Right lobe of liver (tissue), 6 donors: ENCODE data around the gene UGP2. TPM values are rescaled to one million over a fixed set of nuclear protein-coding genes. Genes with fewer than 3 reads are reported as not detected.
A peak's percentile ranks its signal among the peaks of the same experiment; 100 is the strongest.
"Not testable (repeated sequence)": the region's sequence is repeated elsewhere in the genome, so short reads cannot be mapped to it uniquely, and the experiment has no call there.

Source experiments
- ATAC-seq, 4 donors: fragments of 200-7000 bp; cut with Tn5 transposase; one replicate each; pipeline ENCODE4 v1.9.1; 2020; ENCODE audit warnings: mild to moderate bottlenecking in 4 of 4, moderate library complexity in 4 of 4
- DNase-seq, 3 donors: peaks; one replicate each; pipeline ENCODE4 v3.0.0-alpha.2; 2020
- H3K27ac ChIP-seq, 3 donors: fragments of 200-600 bp; one replicate each; pipeline ENCODE4 v1.8.0; 2022
- H3K27me3 ChIP-seq, 2 donors: fragments of 200-600 bp; one replicate each; pipeline ENCODE4 v1.8.0; 2022
- H3K36me3 ChIP-seq, 4 donors: fragments of 200-600 bp; sonication (generic) in 1 of 4; one replicate each; pipeline versions ENCODE4 v1.5.1 to v1.8.0; 2017 to 2022; ENCODE audit warnings: control low read depth in 1 of 4
- H3K4me1 ChIP-seq, 4 donors: fragments of 200-600 bp; sonication (generic) in 1 of 4; one replicate each; pipeline versions ENCODE4 v1.5.1 to v1.8.0; 2017 to 2022; ENCODE audit warnings: control low read depth in 1 of 4
- H3K4me3 ChIP-seq, 3 donors: fragments of 200-600 bp; one replicate each; pipeline ENCODE4 v1.8.0; 2022
- H3K9me3 ChIP-seq, 4 donors: fragments of 200-600 bp; sonication (generic) in 1 of 4; one replicate each; pipeline versions ENCODE4 v1.5.1 to v1.8.0; 2017 to 2022; ENCODE audit warnings: control low read depth in 1 of 4
- POLR2A ChIP-seq: fragments of 450-650 bp; IDR thresholded peaks from one replicate; pipeline ENCODE4 v1.6.1; 2017; ENCODE audit warnings: antibody characterized with exemption, mild to moderate bottlenecking
- WGBS: methylation state at CpG from one replicate; pipeline ENCODE4 v1.1.6; 2018; ENCODE audit warnings: low coverage, low lambda C conversion rate; ENCODE audit not compliant: insufficient coverage; ENCODE audit errors: missing lambda C conversion rate; 5-methylcytosine and 5-hydroxymethylcytosine counted together
- intact Hi-C, 2 donors: fragments of 100-400 bp; cut with DNase I; formaldehyde crosslinking; loops; one replicate each; pipeline versions ENCODE4 v1.11.2 to v1.14.1; 2022
- total RNA-seq, 6 experiments: library from RNA; depleted of rRNA in 2 of 6; stranded (reverse); fragments of >200 nt in 2 of 6; fragmentation: NEBNext Ultra II Directional in 3 of 6; extraction: Animal tissue kit (Norgen Biotek cat#: 25700) in 3 of 6; gene quantifications; one replicate each; pipeline versions ENCODE4 v1.1.0 to v1.2.4, GENCODE V29; 2016 to 2023
- TF ChIP-seq, protein P1 (sequence below), 4 donors: fragments of 200-600 bp in 3 of 4; fragments of 450-650 bp in 1 of 4; IDR thresholded peaks; one replicate each; pipeline versions ENCODE4 v1.5.1 to v1.8.0; 2016 to 2022; ENCODE audit warnings: antibody characterized with exemption in 4 of 4, mild to moderate bottlenecking in 2 of 4
- donor health status: DM: no; HTN: yes; CAD: no.
- donor health status: DM: no; HTN: no; CAD: no.
- donor health status: DM: no; HTN: no; CAD: no.
- donor health status: DM: no; HTN: yes; CAD: no.
- donor health status: DM: no; HTN: yes; CAD: no.

UGP2 gene
- total RNA-seq, 6 experiments from 2014 or later, result 276 to 691 (median 425) TPM

DNA sequence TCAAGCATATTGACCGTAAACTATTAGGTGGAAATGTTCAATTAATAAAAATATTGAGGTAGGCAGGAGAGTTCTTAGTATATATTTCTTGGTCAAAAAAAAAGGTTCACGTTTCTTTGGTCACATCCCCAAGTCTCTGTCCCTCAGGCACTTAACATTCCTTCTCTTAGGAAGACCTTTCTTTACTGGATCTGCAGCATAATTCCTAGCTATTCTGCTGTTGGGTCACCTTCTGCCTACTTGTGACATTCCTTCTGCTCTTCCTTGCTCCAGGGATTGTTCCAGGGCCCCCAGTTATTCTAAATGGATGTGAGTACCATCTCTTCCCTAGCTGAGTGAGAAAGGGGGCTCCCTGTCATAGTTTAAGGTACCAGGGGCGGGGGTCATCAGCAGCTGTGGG is 4.2 kb downstream of the UGP2 start:
- ATAC-seq (no peak), DNase-seq (no peak)
- intact Hi-C loops, result no loop called here
- Histone ChIP-seq H3K27ac (peak overlapping the region in 2 of 3 donors; percentile 5 to 6), H3K4me3 (peak overlapping the region in 2 of 3 donors; percentile 89 to 97), H3K9me3 (no peaks in the 10 kb centered on the region), H3K27me3 (no peaks in the 10 kb centered on the region), H3K36me3 (peaks cover 0 to 2% (median 0%) of the 10 kb centered on the region in 4 donors), H3K4me1 (peaks cover 0 to 57% (median 7%) of the 10 kb centered on the region in 4 donors)
- TF ChIP-seq, protein P1, sequence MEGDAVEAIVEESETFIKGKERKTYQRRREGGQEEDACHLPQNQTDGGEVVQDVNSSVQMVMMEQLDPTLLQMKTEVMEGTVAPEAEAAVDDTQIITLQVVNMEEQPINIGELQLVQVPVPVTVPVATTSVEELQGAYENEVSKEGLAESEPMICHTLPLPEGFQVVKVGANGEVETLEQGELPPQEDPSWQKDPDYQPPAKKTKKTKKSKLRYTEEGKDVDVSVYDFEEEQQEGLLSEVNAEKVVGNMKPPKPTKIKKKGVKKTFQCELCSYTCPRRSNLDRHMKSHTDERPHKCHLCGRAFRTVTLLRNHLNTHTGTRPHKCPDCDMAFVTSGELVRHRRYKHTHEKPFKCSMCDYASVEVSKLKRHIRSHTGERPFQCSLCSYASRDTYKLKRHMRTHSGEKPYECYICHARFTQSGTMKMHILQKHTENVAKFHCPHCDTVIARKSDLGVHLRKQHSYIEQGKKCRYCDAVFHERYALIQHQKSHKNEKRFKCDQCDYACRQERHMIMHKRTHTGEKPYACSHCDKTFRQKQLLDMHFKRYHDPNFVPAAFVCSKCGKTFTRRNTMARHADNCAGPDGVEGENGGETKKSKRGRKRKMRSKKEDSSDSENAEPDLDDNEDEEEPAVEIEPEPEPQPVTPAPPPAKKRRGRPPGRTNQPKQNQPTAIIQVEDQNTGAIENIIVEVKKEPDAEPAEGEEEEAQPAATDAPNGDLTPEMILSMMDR (IDR thresholded peaks at IDR 0.05), result no peak
- TF ChIP-seq POLR2A, result no peak
- WGBS, result 30% methylated on average over 3 of the region's 3 CpGs

DNA sequence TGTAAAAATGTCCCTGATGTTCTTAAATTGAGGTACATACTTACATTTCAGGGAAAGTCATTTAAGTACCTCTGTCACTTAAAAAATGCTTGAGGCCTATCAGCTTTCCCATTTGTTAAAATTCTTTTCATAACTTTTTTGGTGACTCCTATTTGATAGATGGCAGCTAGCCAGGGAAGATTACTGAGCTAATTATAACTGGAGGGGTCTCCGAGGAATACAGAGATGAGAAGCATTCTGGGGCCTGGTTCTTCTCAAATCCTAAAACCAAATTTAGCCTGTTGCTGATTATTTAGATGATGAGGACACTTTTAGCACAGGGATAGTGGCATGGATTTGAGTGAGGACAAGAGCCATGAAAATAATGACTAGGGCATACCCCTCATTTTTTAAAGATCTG is 4.8 kb downstream of the UGP2 start:
- no peaks in the 10 kb centered on the region for H3K9me3 ChIP-seq
- H3K4me3 ChIP-seq, result peak overlapping the region in 2 of 3 donors; percentile 1 to 24
- H3K36me3 ChIP-seq, result peaks cover 0 to 2% (median 0%) of the 10 kb centered on the region in 4 donors
- intact Hi-C loops, result no loop called here
- DNase-seq, result no peak
- H3K27me3 ChIP-seq, result no peaks in the 10 kb centered on the region
- ATAC-seq, result no peak
- no peak for TF ChIP-seq POLR2A
- TF ChIP-seq, protein P1 (IDR thresholded peaks at IDR 0.05), result no peak
- H3K4me1 ChIP-seq, result peaks cover 0 to 62% (median 10%) of the 10 kb centered on the region in 4 donors
- peak overlapping the region in 1 of 3 donors; percentile 6 for H3K27ac ChIP-seq
- WGBS, result 12% methylated on average over 1 of the region's 1 CpG

DNA sequence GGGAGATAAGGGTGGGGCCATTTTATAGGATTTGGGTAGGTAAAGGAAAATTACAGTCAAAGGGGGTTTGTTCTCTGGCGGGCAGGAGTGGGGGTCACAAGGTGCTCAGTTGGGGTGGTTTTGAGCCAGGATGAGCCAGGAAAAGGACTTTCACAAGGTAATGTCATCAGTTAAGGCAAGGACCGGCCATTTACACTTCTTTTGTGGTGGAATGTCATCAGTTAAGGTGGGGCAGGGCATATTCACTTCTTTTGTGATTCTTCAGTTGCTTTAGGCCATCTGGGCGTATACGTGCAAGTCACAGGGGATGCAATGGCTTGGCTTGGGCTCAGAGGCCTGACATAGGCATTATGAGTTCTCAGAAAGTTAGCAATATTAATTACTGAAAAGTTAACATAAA is 5.9 kb downstream of the UGP2 start:
- H3K9me3 ChIP-seq, H3K36me3 ChIP-seq, H3K27ac ChIP-seq, H3K27me3 ChIP-seq, H3K4me3 ChIP-seq, ATAC-seq, intact Hi-C loops, DNase-seq: not testable (repeated sequence)
- peaks cover 0 to 73% (median 16%) of the 10 kb centered on the region in 4 donors for H3K4me1 ChIP-seq
- 39% methylated on average over 3 of the region's 4 CpGs for WGBS

DNA sequence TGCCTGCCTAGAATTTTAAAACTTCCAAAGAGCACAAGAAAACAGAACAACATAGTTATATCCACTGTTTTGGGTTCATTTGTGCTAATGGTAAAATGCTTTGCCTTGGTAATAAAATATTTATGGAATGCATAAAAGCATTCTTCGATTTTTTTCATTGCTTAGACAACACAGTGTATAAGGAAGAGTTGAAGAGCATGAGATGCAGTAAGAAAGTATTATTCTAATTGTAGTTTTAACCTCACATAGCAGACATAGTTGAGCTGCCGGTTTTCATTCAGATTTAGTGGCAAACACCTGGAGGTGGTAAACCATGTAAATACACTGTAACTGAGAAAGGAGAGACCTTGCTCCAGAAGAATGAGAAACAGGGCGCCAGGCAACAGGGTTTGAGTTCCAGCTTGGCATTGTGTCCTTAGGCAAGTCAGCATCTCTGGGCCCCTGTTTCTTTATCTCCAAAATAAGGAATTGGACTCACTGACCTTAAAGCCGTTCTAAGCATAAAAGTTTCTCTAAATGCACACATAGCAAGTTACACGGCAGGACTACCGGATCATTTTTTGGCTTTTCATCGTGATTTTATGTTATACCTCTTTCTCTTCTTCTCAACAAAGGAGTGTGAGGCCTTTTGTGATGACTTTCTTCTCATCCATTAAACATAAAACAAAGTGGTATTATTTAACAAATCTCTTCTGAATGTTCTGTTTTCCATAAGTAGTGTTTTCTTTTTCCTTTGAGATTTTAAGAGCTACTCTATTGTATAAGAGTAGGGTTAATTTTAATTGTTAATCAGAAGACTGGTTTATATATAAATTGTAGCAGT is 7.9 kb downstream of the UGP2 start:
- Histone ChIP-seq H3K4me1 (peaks cover 0 to 93% (median 19%) of the 10 kb centered on the region in 4 donors), H3K27me3 (no peaks in the 10 kb centered on the region), H3K27ac (no peak overlapping the region), H3K36me3 (peaks cover 0 to under 1% (median 0%) of the 10 kb centered on the region in 4 donors), H3K9me3 (no peaks in the 10 kb centered on the region), H3K4me3 (peak overlapping the region in 1 of 3 donors; percentile 15)
- ATAC-seq, result peak in 2 of 4 donors; percentile 6 to 11
- TF ChIP-seq, protein P1 (IDR thresholded peaks at IDR 0.05), result no peak
- no peak for TF ChIP-seq POLR2A
- DNase-seq, result no peak
- 23% methylated on average over 7 of the region's 7 CpGs for WGBS
- intact Hi-C loops, result no loop called here

DNA sequence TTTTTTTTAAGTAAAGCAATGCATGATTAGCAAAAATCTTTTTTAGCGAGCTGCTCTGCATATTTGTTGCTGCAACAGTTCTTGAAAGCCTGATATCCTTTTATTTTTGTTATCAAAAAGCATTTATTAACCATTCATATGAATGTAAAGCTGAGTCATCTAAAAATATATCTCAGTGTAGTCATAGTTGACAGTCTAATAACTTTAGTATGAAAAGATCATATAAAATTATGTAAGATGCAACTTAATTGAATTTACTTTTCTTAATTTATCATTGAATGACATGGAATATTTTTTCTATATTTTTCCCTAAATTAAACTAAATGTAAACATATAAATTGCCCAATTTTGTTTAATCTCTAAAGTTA is 8.5 kb downstream of the UGP2 start:
- DNase-seq (no peak), ATAC-seq (no peak)
- TF ChIP-seq, protein P1 (IDR thresholded peaks at IDR 0.05), result no peak
- TF ChIP-seq POLR2A, result no peak
- H3K27me3 ChIP-seq, result no peaks in the 10 kb centered on the region
- intact Hi-C loops, result no loop called here
- H3K36me3 ChIP-seq, result no peaks in the 10 kb centered on the region
- no peak overlapping the region for H3K27ac ChIP-seq
- no peaks in the 10 kb centered on the region for H3K9me3 ChIP-seq
- H3K4me3 ChIP-seq, result no peak overlapping the region
- WGBS, result 21% methylated on average over 1 of the region's 1 CpG
- peaks cover 0 to 89% (median 19%) of the 10 kb centered on the region in 4 donors for H3K4me1 ChIP-seq
